ENCODE measurements around the gene CSNK2A1.

DNA sequence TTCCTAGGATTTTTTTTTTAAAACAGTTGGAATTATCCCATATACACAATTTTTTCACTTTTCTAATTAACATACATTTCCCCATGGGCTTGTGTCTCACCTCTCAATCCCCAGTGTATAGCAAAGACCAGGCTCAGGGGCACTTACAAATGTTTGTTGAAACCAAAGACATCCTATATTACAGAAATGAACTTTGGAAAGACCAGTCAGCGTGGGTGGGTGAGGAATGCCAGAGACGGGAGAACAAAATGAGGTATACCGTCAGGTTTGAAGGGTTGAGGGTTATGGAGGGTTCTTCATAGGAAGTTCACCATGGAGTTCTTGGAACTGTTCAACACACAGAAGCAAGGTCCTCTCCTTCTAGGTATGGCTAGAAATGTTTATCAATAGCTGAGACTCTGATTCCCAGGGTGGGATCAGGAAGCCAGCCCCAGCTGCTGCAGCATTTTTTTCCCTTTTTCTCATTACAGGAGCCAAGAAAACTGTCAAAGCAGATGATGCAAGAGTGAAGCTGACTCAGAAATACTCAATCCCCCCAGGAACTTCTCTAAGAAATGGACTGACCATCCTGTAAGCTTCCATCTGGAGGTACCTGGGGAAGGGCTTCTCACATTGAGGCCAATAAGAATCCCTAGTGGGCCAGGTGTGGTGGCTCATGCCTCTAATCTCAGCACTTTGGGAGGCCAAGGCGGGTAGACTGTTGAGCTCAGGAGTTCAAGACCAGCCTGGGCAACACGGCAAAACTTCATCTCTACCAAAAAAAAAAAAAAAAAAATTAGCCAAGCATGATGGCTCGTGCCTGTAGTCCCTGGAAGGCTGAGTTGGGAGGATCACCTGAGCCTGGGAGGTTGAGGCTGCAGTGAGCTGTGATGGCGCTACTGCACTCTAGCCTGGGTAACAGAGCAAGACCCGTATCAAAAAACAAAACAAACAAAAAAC, 65.3 kb downstream of the CSNK2A1 start:
- TF ChIP-seq, protein P1, sequence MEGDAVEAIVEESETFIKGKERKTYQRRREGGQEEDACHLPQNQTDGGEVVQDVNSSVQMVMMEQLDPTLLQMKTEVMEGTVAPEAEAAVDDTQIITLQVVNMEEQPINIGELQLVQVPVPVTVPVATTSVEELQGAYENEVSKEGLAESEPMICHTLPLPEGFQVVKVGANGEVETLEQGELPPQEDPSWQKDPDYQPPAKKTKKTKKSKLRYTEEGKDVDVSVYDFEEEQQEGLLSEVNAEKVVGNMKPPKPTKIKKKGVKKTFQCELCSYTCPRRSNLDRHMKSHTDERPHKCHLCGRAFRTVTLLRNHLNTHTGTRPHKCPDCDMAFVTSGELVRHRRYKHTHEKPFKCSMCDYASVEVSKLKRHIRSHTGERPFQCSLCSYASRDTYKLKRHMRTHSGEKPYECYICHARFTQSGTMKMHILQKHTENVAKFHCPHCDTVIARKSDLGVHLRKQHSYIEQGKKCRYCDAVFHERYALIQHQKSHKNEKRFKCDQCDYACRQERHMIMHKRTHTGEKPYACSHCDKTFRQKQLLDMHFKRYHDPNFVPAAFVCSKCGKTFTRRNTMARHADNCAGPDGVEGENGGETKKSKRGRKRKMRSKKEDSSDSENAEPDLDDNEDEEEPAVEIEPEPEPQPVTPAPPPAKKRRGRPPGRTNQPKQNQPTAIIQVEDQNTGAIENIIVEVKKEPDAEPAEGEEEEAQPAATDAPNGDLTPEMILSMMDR (IDR thresholded peaks at IDR 0.05) = no peak
- no peak for TF ChIP-seq POLR2A (IDR thresholded peaks at IDR 0.05)
